GM12878 (cell line): ENCODE results near the gene TTC31. TPM values are rescaled to one million over a fixed set of nuclear protein-coding genes. Genes with fewer than 3 reads are reported as not detected.
A peak's percentile ranks its signal among the peaks of the same experiment; 100 is the strongest.

Source experiments
- ATAC-seq: fragments of 200-7000 bp; cut with Tn5 transposase; 3 replicates; pipeline ENCODE4 v1.9.1; 2020; ENCODE audit warnings: mild to moderate bottlenecking, moderate library complexity
- BruUV-seq: library from RNA; stranded (reverse); fragments of 400-500 nt; replicated peaks from 2 replicates; lab custom pipeline; 2021; lab: Mats Ljungman, UMichigan
- CTCF ChIA-PET: fragments of 300-600 bp; sonication (Branson Sonifier 250); formaldehyde crosslinking; extraction: SDS; loops from one replicate; lab custom pipeline; 2021; ENCODE audit warnings: inconsistent platforms; lab: Yijun Ruan, JAX
- POLR2A ChIA-PET: fragments of 350-600 bp; formaldehyde crosslinking; extraction: SDS; loops from one replicate; lab custom pipeline; 2021; ENCODE audit warnings: inconsistent platforms; lab: Charles Lee
- RAD21 ChIA-PET: fragments of 300-600 bp; sonication (Branson Sonifier 250); formaldehyde crosslinking; loops from one replicate; lab custom pipeline; 2023; ENCODE audit warnings: antibody characterized with exemption; ENCODE audit not compliant: unreplicated experiment; lab: Charles Lee
- SMC1A ChIA-PET: fragments of 300-600 bp; sonication (Branson Sonifier 250); formaldehyde crosslinking; loops from one replicate; lab custom pipeline; 2023; ENCODE audit not compliant: unreplicated experiment, uncharacterized antibody; lab: Charles Lee
- DNase-seq: peaks from one replicate; pipeline ENCODE4 v3.0.0-alpha.2; 2011; ENCODE audit warnings: low read depth, low spot score
- FAIRE-seq: peaks from 3 replicates; lab custom pipeline; 2011; peaks lifted over from hg19 to GRCh38; lab: Jason Lieb, UNC
- H2AFZ ChIP-seq: 2 replicates; pipeline ENCODE4 v1.6.0; 2011; ENCODE audit warnings: low read depth, low read length, control low read depth; ENCODE audit not compliant: control insufficient read depth
- H3K27ac ChIP-seq: 2 replicates; pipeline ENCODE4 v1.5.1; 2011; ENCODE audit warnings: control low read depth; ENCODE audit not compliant: control insufficient read depth, insufficient read depth
- H3K27me3 ChIP-seq, 2 experiments: replicated peaks in 1 of 2; 2 replicates each; pipeline versions ENCODE4 v1.6.0 to v1.6.1; 2011; ENCODE audit warnings: low read length in 1 of 2; ENCODE audit not compliant: control insufficient read depth in 2 of 2, insufficient read depth in 2 of 2
- H3K36me3 ChIP-seq, 2 experiments: 2 replicates each; pipeline ENCODE4 v1.5.1; 2011; ENCODE audit warnings: low read length in 1 of 2; ENCODE audit not compliant: control insufficient read depth in 2 of 2, insufficient read depth in 2 of 2
- H3K4me1 ChIP-seq: 2 replicates; pipeline ENCODE4 v1.6.1; 2011; ENCODE audit warnings: mild to moderate bottlenecking, low read length, moderate library complexity, mixed read lengths; ENCODE audit not compliant: control insufficient read depth, insufficient read depth
- H3K4me2 ChIP-seq: 2 replicates; pipeline ENCODE4 v1.6.0; 2011; ENCODE audit warnings: control low read depth; ENCODE audit not compliant: control insufficient read depth, insufficient read depth
- H3K4me3 ChIP-seq: fragments of 200-600 bp; sonication (generic); 2 replicates; pipeline ENCODE4 v1.5.1; 2016
- H3K79me2 ChIP-seq: 2 replicates; pipeline ENCODE4 v1.6.0; 2011; ENCODE audit warnings: low read length; ENCODE audit not compliant: control insufficient read depth, insufficient read depth
- H3K9ac ChIP-seq: 2 replicates; pipeline ENCODE4 v1.8.0; 2011; ENCODE audit warnings: low read length, control low read depth, mixed read lengths; ENCODE audit not compliant: control insufficient read depth, insufficient read depth
- H3K9me3 ChIP-seq: replicated peaks from 3 replicates; pipeline ENCODE4 v1.5.1; 2011; ENCODE audit warnings: mild to moderate bottlenecking, low read length; ENCODE audit not compliant: control insufficient read depth, insufficient read depth
- H4K20me1 ChIP-seq: 2 replicates; pipeline ENCODE4 v1.6.0; 2011; ENCODE audit not compliant: control insufficient read depth, insufficient read depth
- EED ChIP-seq: sonication (generic); IDR thresholded peaks from 2 replicates; pipeline ENCODE4 v1.6.1; 2016; ENCODE audit warnings: antibody characterized with exemption, low read depth
- IKZF2 ChIP-seq, 2 experiments: fragments of 450-650 bp; IDR thresholded peaks; 2 replicates each; pipeline ENCODE4 v1.6.1; 2017; ENCODE audit warnings: mild to moderate bottlenecking in 2 of 2, moderate library complexity in 2 of 2
- KLF5 ChIP-seq: fragments of 450-650 bp; IDR thresholded peaks from 2 replicates; pipeline ENCODE4 v1.6.1; 2014; ENCODE audit warnings: mild to moderate bottlenecking; ENCODE audit not compliant: partially characterized antibody
- MEF2B ChIP-seq: fragments of 450-650 bp; IDR thresholded peaks from 2 replicates; pipeline ENCODE4 v1.6.1; 2018; ENCODE audit warnings: mild to moderate bottlenecking, moderate library complexity; ENCODE audit not compliant: partially characterized antibody, poor library complexity, severe bottlenecking
- SMAD5 ChIP-seq: IDR thresholded peaks from 2 replicates; pipeline ENCODE4 v1.6.1; 2016; ENCODE audit warnings: antibody characterized with exemption, low read depth
- TBL1XR1 ChIP-seq: IDR thresholded peaks from 2 replicates; pipeline ENCODE4 v1.6.1; 2012; ENCODE audit warnings: low read depth, low read length, improper control_type of control experiment
- YY1 ChIP-seq: IDR thresholded peaks from 2 replicates; pipeline ENCODE4 v1.6.1; 2011; ENCODE audit warnings: low read depth, mild to moderate bottlenecking, low read length
- WGBS: methylation state at CpG from one replicate; pipeline ENCODE4 v1.1.6; 2016; ENCODE audit warnings: low lambda C conversion rate; ENCODE audit not compliant: insufficient replicate concordance, insufficient coverage; ENCODE audit errors: missing lambda C conversion rate; 5-methylcytosine and 5-hydroxymethylcytosine counted together
- in situ Hi-C: fragments of 300-500 bp; cut with MboI; formaldehyde crosslinking; loops from 9 replicates; pipeline ENCODE4 v1.14.3; 2018; ENCODE audit warnings: mixed read lengths
- intact Hi-C: fragments of 100-400 bp; cut with micrococcal nuclease; formaldehyde crosslinking; loops from one replicate; pipeline ENCODE4 v1.14.2; 2022; ENCODE audit not compliant: unreplicated experiment
- polyA plus RNA-seq, 11 experiments: library from polyadenylated mRNA; depleted of rRNA in 4 of 11; unstranded in 6 of 11; stranded (reverse) in 5 of 11; fragments of >200 nt; fragmentation: Nextera tagmentation in 4 of 11; fragmentation: Illumina TruSeq in 1 of 11; extraction: Ambion mirVana in 4 of 11; extraction: Trizol in 1 of 11; gene quantifications; 1 replicate in 1 of 11; 2 replicates in 10 of 11; pipeline versions ENCODE4 v1.2.1 to v1.2.3, GENCODE V29; 2011 to 2016; ENCODE audit warnings: inconsistent platforms in 2 of 11, missing spikeins in 2 of 11, low read depth in 1 of 11
- total RNA-seq, 4 experiments: library from RNA; depleted of rRNA in 3 of 4; stranded (reverse); fragments of >200 nt in 3 of 4; fragmentation: Illumina TruSeq in 1 of 4; extraction: Trizol in 1 of 4; gene quantifications; 2 replicates each; pipeline versions ENCODE4 v1.2.1 to v1.2.3, GENCODE V29; 2013 to 2021
- TF ChIP-seq, protein P1 (sequence below): fragments of 450-650 bp; IDR thresholded peaks from 2 replicates; pipeline ENCODE4 v1.6.1; 2016; ENCODE audit warnings: mild to moderate bottlenecking
- TF ChIP-seq, protein P2 (sequence below): fragments of 450-650 bp; conservative IDR thresholded peaks from 2 replicates; pipeline ENCODE4 v1.6.1; 2017; ENCODE audit warnings: mild to moderate bottlenecking, moderate library complexity
- TF ChIP-seq, protein P3 (sequence below): fragments of 450-650 bp; IDR thresholded peaks from 2 replicates; pipeline ENCODE4 v1.6.1; 2017; ENCODE audit warnings: mild to moderate bottlenecking, moderate library complexity
- TF ChIP-seq, protein P4 (sequence below), 3 experiments: IDR thresholded peaks in 2 of 3; conservative IDR thresholded peaks in 1 of 3; 2 replicates each; pipeline ENCODE4 v1.5.1; 2011; ENCODE audit warnings: low read depth in 3 of 3, low read length in 3 of 3, mild to moderate bottlenecking in 3 of 3, control low read depth in 2 of 3, moderate library complexity in 2 of 3, inconsistent platforms in 1 of 3, mixed read lengths in 1 of 3; ENCODE audit not compliant: control insufficient read depth in 2 of 3, insufficient read depth in 1 of 3; ENCODE audit errors: extremely low read depth in 1 of 3

Gene TTC31
- total and polyA plus RNA-seq, 10 of the 15 experiments (the other 5 are each of a cell fraction or from before 2014, with no cell fraction given): 6.5 to 34.9 (median 25.9) TPM

DNA sequence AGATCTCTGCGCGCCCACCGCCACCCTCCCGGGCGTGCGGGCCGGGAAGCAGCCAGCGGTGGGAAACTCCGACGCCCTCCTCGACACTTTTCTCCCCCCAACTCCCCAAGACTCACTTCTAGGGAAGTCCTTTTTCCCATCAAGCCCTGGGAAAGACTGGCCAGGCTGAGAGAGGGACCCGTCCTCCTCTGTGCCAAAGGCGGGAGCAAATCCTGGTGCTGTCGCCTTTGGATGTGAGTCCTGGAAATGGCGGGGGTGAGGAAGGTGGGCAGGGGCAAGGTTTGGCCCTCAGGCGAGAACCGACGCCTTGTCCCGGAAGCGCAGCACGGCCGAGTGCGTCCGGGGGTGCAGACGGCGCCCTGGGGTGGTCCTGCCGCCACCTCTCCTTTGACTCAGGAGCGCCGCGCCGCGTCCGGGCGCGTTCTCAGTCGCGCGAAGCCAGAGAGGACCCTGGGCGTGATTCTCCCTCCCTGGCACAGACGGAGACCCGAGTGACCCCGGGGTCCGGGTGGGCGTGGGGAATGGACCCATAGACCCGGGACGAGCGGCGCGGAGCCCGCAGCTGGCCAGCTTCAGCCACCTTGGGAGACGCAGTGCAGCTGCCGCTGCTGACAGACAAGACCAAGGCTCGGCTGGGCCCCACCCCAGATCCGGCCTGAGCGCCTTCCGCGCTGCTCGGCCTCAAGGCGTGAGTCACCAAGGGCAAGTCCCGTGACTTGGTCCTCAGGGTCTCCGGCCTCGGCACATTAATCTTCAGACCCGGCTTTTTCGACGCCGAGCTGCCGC is 20.0 kb downstream of the TTC31 start:
- H3K36me3 ChIP-seq: peaks cover 0 to 7% of the 10 kb centered on the region in 2 experiments; a peak in 1 of 4 replicates
- no TSS peak for BruUV-seq
- H3K9ac ChIP-seq: peak overlapping the region; percentile 55
- peak; percentile 73 for ATAC-seq
- H3K9me3 ChIP-seq: no peaks in the 10 kb centered on the region
- DNase-seq: no peak
- intact Hi-C loops: loop anchor here (2.0 kb wide), 1 partner anchor 20 kb away; the partner anchor contains the start of genes CCDC142 and TTC31
- in situ Hi-C loops: no loop called here
- H3K27ac ChIP-seq: no peak overlapping the region
- H3K4me2 ChIP-seq: peak overlapping the region; percentile 93
- peak overlapping the region; percentile 85 for H2AFZ ChIP-seq
- peak overlapping the region; percentile 73 for H3K4me3 ChIP-seq
- ChIA-PET CTCF (interaction anchor here (0.8 to 13.9 kb wide), 13 partner anchors 10 to 333 kb away, joined by 3 to 231 read pairs (median 5); partner anchors contain the start of genes AUP1, CCDC142, DQX1 and HTRA2), SMC1A (interaction anchor here (1.2 to 7.0 kb wide), 10 partner anchors 14 to 90 kb away, joined by 3 to 71 read pairs (median 6); partner anchors contain the start of genes CCDC142 and TTC31), POLR2A (interaction anchor here (0.6 to 2.2 kb wide), 11 partner anchors 20 to 112 kb away, joined by 3 to 10 read pairs (median 5); partner anchors contain the start of genes AUP1, CCDC142, DQX1 and INO80B), RAD21 (interaction anchor here (0.7 to 3.3 kb wide), 5 partner anchors 27 to 88 kb away, joined by 3 to 21 read pairs (median 3); partner anchors contain the start of genes AUP1 and HTRA2)
- H4K20me1 ChIP-seq: no peaks in the 10 kb centered on the region
- H3K79me2 ChIP-seq: peaks cover 12% of the 10 kb centered on the region
- peaks cover 29% of the 10 kb centered on the region for H3K4me1 ChIP-seq
- peaks cover 14 to 24% of the 10 kb centered on the region in 2 experiments; a peak in 3 of 4 replicates for H3K27me3 ChIP-seq
- 4% methylated on average over 67 of the region's 67 CpGs for WGBS
- FAIRE-seq: peak; percentile 7
- TF ChIP-seq EED: peak; percentile 61; the same call in 1 of the 2 replicates
- TF ChIP-seq KLF5: no peak
- peak; percentile 10; the same call in 1 of the 2 replicates for TF ChIP-seq YY1
- TF ChIP-seq, protein P1, sequence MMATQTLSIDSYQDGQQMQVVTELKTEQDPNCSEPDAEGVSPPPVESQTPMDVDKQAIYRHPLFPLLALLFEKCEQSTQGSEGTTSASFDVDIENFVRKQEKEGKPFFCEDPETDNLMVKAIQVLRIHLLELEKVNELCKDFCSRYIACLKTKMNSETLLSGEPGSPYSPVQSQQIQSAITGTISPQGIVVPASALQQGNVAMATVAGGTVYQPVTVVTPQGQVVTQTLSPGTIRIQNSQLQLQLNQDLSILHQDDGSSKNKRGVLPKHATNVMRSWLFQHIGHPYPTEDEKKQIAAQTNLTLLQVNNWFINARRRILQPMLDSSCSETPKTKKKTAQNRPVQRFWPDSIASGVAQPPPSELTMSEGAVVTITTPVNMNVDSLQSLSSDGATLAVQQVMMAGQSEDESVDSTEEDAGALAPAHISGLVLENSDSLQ: peak; percentile 64; the same call in 1 of the 2 replicates
- TF ChIP-seq, protein P2, sequence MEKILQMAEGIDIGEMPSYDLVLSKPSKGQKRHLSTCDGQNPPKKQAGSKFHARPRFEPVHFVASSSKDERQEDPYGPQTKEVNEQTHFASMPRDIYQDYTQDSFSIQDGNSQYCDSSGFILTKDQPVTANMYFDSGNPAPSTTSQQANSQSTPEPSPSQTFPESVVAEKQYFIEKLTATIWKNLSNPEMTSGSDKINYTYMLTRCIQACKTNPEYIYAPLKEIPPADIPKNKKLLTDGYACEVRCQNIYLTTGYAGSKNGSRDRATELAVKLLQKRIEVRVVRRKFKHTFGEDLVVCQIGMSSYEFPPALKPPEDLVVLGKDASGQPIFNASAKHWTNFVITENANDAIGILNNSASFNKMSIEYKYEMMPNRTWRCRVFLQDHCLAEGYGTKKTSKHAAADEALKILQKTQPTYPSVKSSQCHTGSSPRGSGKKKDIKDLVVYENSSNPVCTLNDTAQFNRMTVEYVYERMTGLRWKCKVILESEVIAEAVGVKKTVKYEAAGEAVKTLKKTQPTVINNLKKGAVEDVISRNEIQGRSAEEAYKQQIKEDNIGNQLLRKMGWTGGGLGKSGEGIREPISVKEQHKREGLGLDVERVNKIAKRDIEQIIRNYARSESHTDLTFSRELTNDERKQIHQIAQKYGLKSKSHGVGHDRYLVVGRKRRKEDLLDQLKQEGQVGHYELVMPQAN: 0 out of 2 replicates have a peak, but pooled peaks have one; percentile 42
- no peak; the same call in 1 of the 2 replicates for TF ChIP-seq TBL1XR1
- TF ChIP-seq MEF2B: peak; percentile 18
- TF ChIP-seq IKZF2 (IDR thresholded peaks at IDR 0.05): peak; percentile 36 to 44; a peak in 3 of 4 replicates
- TF ChIP-seq, protein P3, sequence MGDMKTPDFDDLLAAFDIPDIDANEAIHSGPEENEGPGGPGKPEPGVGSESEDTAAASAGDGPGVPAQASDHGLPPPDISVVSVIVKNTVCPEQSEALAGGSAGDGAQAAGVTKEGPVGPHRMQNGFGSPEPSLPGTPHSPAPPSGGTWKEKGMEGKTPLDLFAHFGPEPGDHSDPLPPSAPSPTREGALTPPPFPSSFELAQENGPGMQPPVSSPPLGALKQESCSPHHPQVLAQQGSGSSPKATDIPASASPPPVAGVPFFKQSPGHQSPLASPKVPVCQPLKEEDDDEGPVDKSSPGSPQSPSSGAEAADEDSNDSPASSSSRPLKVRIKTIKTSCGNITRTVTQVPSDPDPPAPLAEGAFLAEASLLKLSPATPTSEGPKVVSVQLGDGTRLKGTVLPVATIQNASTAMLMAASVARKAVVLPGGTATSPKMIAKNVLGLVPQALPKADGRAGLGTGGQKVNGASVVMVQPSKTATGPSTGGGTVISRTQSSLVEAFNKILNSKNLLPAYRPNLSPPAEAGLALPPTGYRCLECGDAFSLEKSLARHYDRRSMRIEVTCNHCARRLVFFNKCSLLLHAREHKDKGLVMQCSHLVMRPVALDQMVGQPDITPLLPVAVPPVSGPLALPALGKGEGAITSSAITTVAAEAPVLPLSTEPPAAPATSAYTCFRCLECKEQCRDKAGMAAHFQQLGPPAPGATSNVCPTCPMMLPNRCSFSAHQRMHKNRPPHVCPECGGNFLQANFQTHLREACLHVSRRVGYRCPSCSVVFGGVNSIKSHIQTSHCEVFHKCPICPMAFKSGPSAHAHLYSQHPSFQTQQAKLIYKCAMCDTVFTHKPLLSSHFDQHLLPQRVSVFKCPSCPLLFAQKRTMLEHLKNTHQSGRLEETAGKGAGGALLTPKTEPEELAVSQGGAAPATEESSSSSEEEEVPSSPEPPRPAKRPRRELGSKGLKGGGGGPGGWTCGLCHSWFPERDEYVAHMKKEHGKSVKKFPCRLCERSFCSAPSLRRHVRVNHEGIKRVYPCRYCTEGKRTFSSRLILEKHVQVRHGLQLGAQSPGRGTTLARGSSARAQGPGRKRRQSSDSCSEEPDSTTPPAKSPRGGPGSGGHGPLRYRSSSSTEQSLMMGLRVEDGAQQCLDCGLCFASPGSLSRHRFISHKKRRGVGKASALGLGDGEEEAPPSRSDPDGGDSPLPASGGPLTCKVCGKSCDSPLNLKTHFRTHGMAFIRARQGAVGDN: peak; percentile 77
- TF ChIP-seq SMAD5: no peak
- TF ChIP-seq, protein P4, sequence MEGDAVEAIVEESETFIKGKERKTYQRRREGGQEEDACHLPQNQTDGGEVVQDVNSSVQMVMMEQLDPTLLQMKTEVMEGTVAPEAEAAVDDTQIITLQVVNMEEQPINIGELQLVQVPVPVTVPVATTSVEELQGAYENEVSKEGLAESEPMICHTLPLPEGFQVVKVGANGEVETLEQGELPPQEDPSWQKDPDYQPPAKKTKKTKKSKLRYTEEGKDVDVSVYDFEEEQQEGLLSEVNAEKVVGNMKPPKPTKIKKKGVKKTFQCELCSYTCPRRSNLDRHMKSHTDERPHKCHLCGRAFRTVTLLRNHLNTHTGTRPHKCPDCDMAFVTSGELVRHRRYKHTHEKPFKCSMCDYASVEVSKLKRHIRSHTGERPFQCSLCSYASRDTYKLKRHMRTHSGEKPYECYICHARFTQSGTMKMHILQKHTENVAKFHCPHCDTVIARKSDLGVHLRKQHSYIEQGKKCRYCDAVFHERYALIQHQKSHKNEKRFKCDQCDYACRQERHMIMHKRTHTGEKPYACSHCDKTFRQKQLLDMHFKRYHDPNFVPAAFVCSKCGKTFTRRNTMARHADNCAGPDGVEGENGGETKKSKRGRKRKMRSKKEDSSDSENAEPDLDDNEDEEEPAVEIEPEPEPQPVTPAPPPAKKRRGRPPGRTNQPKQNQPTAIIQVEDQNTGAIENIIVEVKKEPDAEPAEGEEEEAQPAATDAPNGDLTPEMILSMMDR (IDR thresholded peaks at IDR 0.05 in 2 of 3, conservative IDR thresholded peaks at IDR 0.05 in 1 of 3; ENCODE audit: control insufficient read depth in 2 of 3, extremely low read depth in 1 of 3, insufficient read depth in 1 of 3, low read depth in 3 of 3, low read length in 3 of 3): peak; percentile 46 to 59 (median 49)
